Pericardium fibroblast (primary cell): Measurements from ENCODE around the gene GHR. TPM values are rescaled to one million over a fixed set of nuclear protein-coding genes. Genes with fewer than 3 reads are reported as not detected.

Source experiments
- total RNA-seq: library from RNA; depleted of rRNA; stranded (reverse); fragments of >200 nt; gene quantifications from 2 replicates; pipeline ENCODE4 v1.2.3, GENCODE V29; 2015

The GHR gene
- total RNA-seq = 7.1 and 7.7 TPM in 2 replicates

DNA sequence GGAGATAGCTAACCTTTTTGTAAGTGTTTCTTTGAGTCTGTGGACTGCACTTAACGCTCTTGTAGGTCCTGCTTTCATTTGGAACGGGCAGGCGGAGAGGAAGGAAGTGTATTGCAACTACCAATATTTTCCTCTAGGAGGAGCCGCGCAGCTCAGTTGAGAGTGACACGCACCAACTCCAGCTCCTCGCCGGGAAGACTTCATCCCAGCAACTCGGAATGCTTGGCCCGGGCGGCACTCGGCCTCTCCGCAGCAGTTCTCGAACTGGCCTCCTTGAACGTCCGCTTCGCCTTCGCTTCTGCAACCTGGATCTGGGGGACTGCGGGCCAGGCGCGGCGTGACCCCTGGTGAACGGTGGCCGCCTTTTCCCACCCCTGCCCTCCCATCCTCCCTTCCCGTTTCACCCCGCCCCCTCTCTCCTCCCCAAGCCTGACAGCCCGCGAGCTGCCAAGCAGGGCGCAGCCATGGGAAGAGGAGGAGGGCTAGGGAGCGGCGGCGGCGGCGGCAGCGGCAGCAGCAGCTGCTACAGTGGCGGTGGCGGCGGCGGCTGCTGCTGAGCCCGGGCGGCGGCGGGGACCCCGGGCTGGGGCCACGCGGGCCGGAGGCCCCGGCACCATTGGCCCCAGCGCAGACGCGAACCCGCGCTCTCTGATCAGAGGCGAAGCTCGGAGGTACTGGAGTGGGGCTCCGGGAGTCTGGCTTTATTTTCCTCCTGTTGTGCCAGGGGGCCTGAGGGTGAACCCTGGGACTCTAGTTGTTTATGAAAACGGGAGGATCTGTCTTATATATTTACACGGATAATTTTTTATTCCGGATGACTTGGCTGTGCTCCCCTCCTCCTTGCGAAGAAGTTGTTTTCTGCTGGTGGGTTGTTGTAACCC, at the start of gene GHR:
TSS of gene GHR (plus strand) at position 155 of the 881 bp plus-strand sequence. CDS start 142,436 bp downstream, outside the sequence.

DNA sequence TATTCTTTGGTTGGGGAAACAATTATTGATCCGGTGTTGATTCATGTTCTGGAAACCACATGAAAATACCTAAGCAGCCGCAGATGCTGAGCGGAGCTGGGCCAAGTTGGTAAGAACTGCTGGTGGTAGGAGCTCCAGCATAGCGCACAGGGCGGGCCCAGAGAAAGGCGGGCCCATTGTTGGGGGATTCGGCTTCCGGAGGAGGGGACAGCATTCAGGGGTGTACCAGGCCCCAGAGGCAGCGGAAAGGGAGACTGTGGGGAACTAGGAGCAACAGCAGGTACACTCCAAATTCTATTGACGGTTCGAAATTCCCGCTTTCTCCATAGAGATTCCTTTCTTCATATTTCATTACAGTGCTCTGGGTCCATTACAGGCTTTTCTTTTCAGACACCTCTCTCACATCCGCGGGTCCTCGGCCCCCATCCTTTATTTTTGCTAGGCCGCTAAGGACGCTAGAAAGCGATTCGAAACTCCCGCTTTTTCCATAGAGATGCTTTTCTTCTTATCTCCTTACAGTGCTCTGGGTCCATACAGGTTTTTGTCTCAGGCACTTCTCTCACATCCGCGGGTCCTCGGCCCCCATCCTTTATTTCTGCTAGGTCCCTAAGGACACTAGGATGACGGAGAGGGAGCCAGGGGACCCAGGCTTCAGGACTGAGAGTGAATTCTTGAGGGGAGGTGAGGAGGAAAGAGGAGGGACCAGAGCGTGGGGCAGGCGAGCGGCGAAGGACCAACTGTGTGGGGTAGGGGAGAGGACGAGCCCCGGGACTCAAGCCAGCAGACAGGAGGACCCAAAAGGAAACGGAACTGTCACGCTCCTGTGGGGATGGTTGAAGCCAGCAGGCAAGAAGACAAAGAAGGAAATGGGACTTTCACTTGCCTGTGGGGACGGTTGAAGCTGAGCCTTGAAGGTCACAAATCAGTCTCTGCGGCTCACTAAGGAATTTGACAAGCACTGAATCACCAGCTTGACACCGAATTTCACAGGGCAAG, 333.7 kb downstream of the GHR start, which contains the start of gene CCDC152:
TSS of gene CCDC152 (plus strand) at position 213 of the 996 bp plus-strand sequence. CDS start 2,304 bp downstream, outside the sequence.

